WTC11 (cell line): ENCODE measurements around the gene MAST1. TPM values are rescaled to one million over a fixed set of nuclear protein-coding genes. Genes with fewer than 3 reads are reported as not detected.

Experiments used
- ATAC-seq: fragments of 200-7000 bp; cut with Tn5 transposase; 2 replicates; pipeline ENCODE4 v1.10.0; 2021; ENCODE audit warnings: mild to moderate bottlenecking, moderate library complexity
- CTCF ChIA-PET: fragments of 300-600 bp; sonication (Branson Sonifier 250); formaldehyde crosslinking; loops from one replicate; lab custom pipeline; 2021; ENCODE audit warnings: antibody characterized with exemption; lab: Charles Lee
- POLR2A ChIA-PET: fragments of 350-600 bp; sonication (Branson Sonifier 250); formaldehyde crosslinking; loops from one replicate; lab custom pipeline; 2021; ENCODE audit warnings: antibody characterized with exemption; lab: Charles Lee
- DNase-seq: peaks from one replicate; pipeline ENCODE4 v3.0.0; 2021; ENCODE audit warnings: low spot score
- H3K27ac Mint-ChIP-seq: 2 replicates; pipeline ENCODE4 v1.8.0; 2021; ENCODE audit warnings: mixed read lengths
- H3K27me3 Mint-ChIP-seq: 2 replicates; pipeline ENCODE4 v1.8.0; 2021; ENCODE audit warnings: low read depth, mild to moderate bottlenecking, moderate library complexity, mixed read lengths
- H3K36me3 Mint-ChIP-seq: 2 replicates; pipeline ENCODE4 v1.8.0; 2021; ENCODE audit warnings: mixed read lengths
- H3K4me1 Mint-ChIP-seq: 2 replicates; pipeline ENCODE4 v1.8.0; 2022; ENCODE audit warnings: mixed read lengths
- H3K4me3 Mint-ChIP-seq: 2 replicates; pipeline ENCODE4 v1.8.0; 2021; ENCODE audit warnings: mild to moderate bottlenecking, moderate library complexity, mixed read lengths
- H3K9me3 Mint-ChIP-seq: 2 replicates; pipeline ENCODE4 v1.8.0; 2021; ENCODE audit warnings: mixed read lengths
- CREB1 ChIP-seq: sonication (generic); formaldehyde crosslinking; IDR thresholded peaks from 2 replicates; pipeline ENCODE4 v1.8.0; 2023; ENCODE audit warnings: mild to moderate bottlenecking, missing genetic modification reagents
- E2F4 ChIP-seq: sonication (generic); formaldehyde crosslinking; IDR thresholded peaks from 2 replicates; pipeline ENCODE4 v1.8.1; 2022; ENCODE audit warnings: low read depth, mild to moderate bottlenecking, moderate library complexity, missing genetic modification reagents, borderline replicate concordance
- ELF4 ChIP-seq: sonication (generic); formaldehyde crosslinking; IDR thresholded peaks from 2 replicates; pipeline ENCODE4 v1.8.1; 2022; ENCODE audit warnings: low read depth, mild to moderate bottlenecking, moderate library complexity, missing genetic modification reagents
- ETV6 ChIP-seq: sonication (generic); formaldehyde crosslinking; IDR thresholded peaks from 2 replicates; pipeline ENCODE4 v1.8.1; 2022; ENCODE audit warnings: mild to moderate bottlenecking, missing genetic modification reagents
- FOXJ3 ChIP-seq: sonication (generic); formaldehyde crosslinking; IDR thresholded peaks from 2 replicates; pipeline ENCODE4 v1.9.0; 2021; ENCODE audit warnings: missing genetic modification reagents, mild to moderate bottlenecking, borderline replicate concordance
- FOXK1 ChIP-seq: sonication (generic); formaldehyde crosslinking; IDR thresholded peaks from 2 replicates; pipeline ENCODE4 v1.8.0; 2022; ENCODE audit warnings: mild to moderate bottlenecking, moderate library complexity, missing genetic modification reagents
- MLX ChIP-seq: sonication (generic); formaldehyde crosslinking; IDR thresholded peaks from 2 replicates; pipeline ENCODE4 v1.8.1; 2023; ENCODE audit warnings: mild to moderate bottlenecking, missing genetic modification reagents, moderate library complexity
- NFE2L1 ChIP-seq: sonication (generic); formaldehyde crosslinking; IDR thresholded peaks from 2 replicates; pipeline ENCODE4 v1.8.1; 2023; ENCODE audit warnings: missing genetic modification reagents
- NR2C2 ChIP-seq: sonication (generic); formaldehyde crosslinking; IDR thresholded peaks from 2 replicates; pipeline ENCODE4 v1.8.0; 2022; ENCODE audit warnings: mild to moderate bottlenecking, missing genetic modification reagents
- PRDM15 ChIP-seq: sonication (generic); formaldehyde crosslinking; IDR thresholded peaks from 2 replicates; pipeline ENCODE4 v1.8.0; 2022; ENCODE audit warnings: missing genetic modification reagents
- SMAD3 ChIP-seq: sonication (generic); formaldehyde crosslinking; IDR thresholded peaks from 2 replicates; pipeline ENCODE4 v1.8.0; 2022; ENCODE audit warnings: missing genetic modification reagents, mild to moderate bottlenecking, borderline replicate concordance
- SP1 ChIP-seq: sonication (generic); formaldehyde crosslinking; conservative IDR thresholded peaks from 2 replicates; pipeline ENCODE4 v1.8.1; 2022; ENCODE audit warnings: missing genetic modification reagents
- TEAD4 ChIP-seq: sonication (generic); formaldehyde crosslinking; IDR thresholded peaks from 2 replicates; pipeline ENCODE4 v1.8.0; 2022; ENCODE audit warnings: mild to moderate bottlenecking, missing genetic modification reagents
- TP53 ChIP-seq: sonication (generic); formaldehyde crosslinking; IDR thresholded peaks from 2 replicates; pipeline ENCODE4 v1.8.1; 2023; ENCODE audit warnings: mild to moderate bottlenecking, missing genetic modification reagents
- ZBTB21 ChIP-seq: sonication (generic); formaldehyde crosslinking; IDR thresholded peaks from 2 replicates; pipeline ENCODE4 v1.8.1; 2023; ENCODE audit warnings: mild to moderate bottlenecking, missing genetic modification reagents, borderline replicate concordance
- ZNF219 ChIP-seq: sonication (generic); formaldehyde crosslinking; IDR thresholded peaks from 2 replicates; pipeline ENCODE4 v1.8.0; 2023; ENCODE audit warnings: missing genetic modification reagents, mild to moderate bottlenecking, borderline replicate concordance
- ZNF232 ChIP-seq: sonication (generic); formaldehyde crosslinking; IDR thresholded peaks from 2 replicates; pipeline ENCODE4 v1.8.0; 2022; ENCODE audit warnings: mild to moderate bottlenecking, missing genetic modification reagents
- ZNF396 ChIP-seq: fragments of 250-450 bp; sonication (Bioruptor Pico); IDR thresholded peaks from 2 replicates; pipeline ENCODE4 v1.8.0; 2021; ENCODE audit warnings: mild to moderate bottlenecking, moderate library complexity, borderline replicate concordance
- ZNF416 ChIP-seq: fragments of 250-450 bp; sonication (Bioruptor Pico); IDR thresholded peaks from 2 replicates; pipeline ENCODE4 v1.9.0; 2021; ENCODE audit warnings: mild to moderate bottlenecking, inconsistent platforms
- ZNF671 ChIP-seq: fragments of 250-450 bp; sonication (Bioruptor Pico); IDR thresholded peaks from 2 replicates; pipeline ENCODE4 v1.8.0; 2021; ENCODE audit warnings: mild to moderate bottlenecking
- total RNA-seq: library from RNA; stranded (reverse); gene quantifications from 3 replicates; pipeline ENCODE4 v1.2.3, GENCODE V29; 2021
- TF ChIP-seq, protein P1 (sequence below): fragments of 200-600 bp; IDR thresholded peaks from 2 replicates; pipeline ENCODE4 v1.8.0; 2022; ENCODE audit warnings: antibody characterized with exemption
- TF ChIP-seq, protein P2 (sequence below): fragments of 250-450 bp; sonication (Bioruptor Pico); IDR thresholded peaks from 2 replicates; pipeline ENCODE4 v1.9.0; 2021; ENCODE audit warnings: mild to moderate bottlenecking

MAST1 gene
- total RNA-seq, 1 experiment from 2014 or later: 24.3 TPM

DNA sequence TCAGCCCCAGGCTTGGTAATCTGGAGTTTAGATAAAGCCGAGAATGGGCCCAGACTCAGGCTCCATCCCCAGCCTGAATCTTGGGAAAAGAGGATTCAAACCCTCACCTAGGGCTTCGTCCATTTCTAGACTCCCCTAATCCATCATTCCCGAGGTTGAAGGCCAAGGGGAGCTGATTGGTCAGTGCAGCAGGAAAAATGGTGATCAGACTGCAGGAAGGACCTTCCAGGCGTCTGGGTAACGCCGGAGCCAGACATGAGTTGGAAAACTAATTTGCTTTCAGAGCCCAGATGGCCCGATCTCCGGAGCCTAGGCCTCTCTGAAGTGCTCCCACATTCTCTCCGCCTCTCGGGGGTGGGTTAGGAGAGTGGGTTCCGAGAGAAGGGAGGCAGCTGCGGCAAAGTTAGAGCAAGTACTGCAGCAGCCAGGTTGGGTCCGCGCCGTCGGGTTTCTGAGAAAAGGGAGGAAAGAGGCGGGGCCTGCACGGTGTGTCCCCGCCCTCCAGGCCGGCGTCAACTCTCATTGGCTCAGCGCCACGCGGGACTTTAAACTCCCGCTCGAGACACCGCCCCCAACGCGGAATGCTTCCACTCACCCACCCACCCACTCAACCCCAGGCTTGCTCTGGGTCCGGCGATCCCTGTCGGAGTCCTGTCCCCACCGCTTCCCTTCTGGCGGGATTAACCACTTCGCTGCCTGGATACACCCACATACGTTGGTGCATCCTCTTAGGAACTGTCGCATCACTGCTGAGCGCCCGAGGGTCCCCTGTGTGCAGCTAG is 3.1 kb upstream of the MAST1 start (continued):
- TF ChIP-seq TP53 (CRISPR knock-in tag) (no peak), TEAD4 (CRISPR knock-in tag) (no peak), NR2C2 (CRISPR knock-in tag) (no peak)

DNA sequence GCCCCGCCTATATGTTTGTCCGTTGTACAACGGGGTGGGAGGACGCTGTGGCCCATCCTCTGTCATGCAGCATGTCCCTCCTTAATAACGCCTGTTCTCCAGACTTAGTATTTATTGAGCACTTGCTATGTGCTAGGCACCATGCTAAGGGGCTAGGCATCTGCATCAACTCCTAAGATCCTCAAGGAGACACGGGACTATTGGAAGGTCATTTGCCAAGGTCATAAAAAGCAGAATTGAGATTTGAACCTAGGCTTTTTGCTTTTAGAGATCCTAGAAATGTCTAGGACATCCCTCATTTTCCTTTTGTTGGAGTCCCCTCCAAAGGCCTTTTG is 1.8 kb upstream of the MAST1 start:
- no peak for ATAC-seq
- ChIA-PET POLR2A (no interaction called here), CTCF (interaction anchor here (0.6 to 1.3 kb wide), 3 partner anchors 8 to 34 kb away, joined by 3 to 5 read pairs (median 5); no protein-coding TSS in a partner anchor)
- no peak for DNase-seq
- Mint-ChIP-seq H3K27ac (peak overlapping the region; percentile 95), H3K4me3 (peak overlapping the region; percentile 70), H3K27me3 (peaks cover 50% of the 10 kb centered on the region), H3K4me1 (peaks cover 42% of the 10 kb centered on the region), H3K9me3 (no peaks in the 10 kb centered on the region), H3K36me3 (no peaks in the 10 kb centered on the region)
- TF ChIP-seq FOXK1 (no peak), ZNF396 (CRISPR knock-in tag) (no peak), ELF4 (CRISPR knock-in tag) (no peak), PRDM15 (CRISPR knock-in tag) (no peak), MLX (CRISPR knock-in tag) (no peak), NFE2L1 (CRISPR knock-in tag) (no peak), ZNF671 (CRISPR knock-in tag) (no peak), SP1 (CRISPR knock-in tag) (no peak)
- TF ChIP-seq, protein P1, sequence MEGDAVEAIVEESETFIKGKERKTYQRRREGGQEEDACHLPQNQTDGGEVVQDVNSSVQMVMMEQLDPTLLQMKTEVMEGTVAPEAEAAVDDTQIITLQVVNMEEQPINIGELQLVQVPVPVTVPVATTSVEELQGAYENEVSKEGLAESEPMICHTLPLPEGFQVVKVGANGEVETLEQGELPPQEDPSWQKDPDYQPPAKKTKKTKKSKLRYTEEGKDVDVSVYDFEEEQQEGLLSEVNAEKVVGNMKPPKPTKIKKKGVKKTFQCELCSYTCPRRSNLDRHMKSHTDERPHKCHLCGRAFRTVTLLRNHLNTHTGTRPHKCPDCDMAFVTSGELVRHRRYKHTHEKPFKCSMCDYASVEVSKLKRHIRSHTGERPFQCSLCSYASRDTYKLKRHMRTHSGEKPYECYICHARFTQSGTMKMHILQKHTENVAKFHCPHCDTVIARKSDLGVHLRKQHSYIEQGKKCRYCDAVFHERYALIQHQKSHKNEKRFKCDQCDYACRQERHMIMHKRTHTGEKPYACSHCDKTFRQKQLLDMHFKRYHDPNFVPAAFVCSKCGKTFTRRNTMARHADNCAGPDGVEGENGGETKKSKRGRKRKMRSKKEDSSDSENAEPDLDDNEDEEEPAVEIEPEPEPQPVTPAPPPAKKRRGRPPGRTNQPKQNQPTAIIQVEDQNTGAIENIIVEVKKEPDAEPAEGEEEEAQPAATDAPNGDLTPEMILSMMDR: no peak
- TF ChIP-seq, protein P2, sequence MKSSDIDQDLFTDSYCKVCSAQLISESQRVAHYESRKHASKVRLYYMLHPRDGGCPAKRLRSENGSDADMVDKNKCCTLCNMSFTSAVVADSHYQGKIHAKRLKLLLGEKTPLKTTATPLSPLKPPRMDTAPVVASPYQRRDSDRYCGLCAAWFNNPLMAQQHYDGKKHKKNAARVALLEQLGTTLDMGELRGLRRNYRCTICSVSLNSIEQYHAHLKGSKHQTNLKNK (CRISPR knock-in tag): no peak

DNA sequence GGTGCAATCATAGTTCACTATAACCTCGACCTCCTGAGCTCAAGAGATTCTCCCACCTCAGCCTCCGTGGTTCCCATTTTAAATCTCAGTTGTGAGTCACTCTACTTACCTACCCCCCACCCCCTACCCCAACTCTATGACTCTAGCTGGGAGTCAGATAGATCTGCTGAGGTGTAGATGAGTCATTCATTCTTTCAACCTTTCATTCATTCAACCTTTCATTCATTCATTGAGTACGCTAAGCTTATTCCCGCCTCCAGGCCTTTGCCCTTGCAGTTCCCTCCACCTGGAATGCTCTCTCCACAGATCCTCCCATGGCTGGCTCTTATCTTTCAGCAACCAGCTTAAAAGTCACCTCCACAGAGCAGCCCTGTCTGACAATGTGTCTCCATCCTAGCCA is 1.1 kb upstream of the MAST1 start:
- DNase-seq: no peak
- Mint-ChIP-seq H3K27me3 (peaks cover 43% of the 10 kb centered on the region), H3K4me3 (peak overlapping the region; percentile 64), H3K36me3 (no peaks in the 10 kb centered on the region), H3K4me1 (peaks cover 47% of the 10 kb centered on the region), H3K9me3 (no peaks in the 10 kb centered on the region), H3K27ac (no peak overlapping the region)
- ATAC-seq: no peak
- ChIA-PET CTCF (interaction anchor here (0.6 to 1.3 kb wide), 3 partner anchors 9 to 33 kb away, joined by 3 to 5 read pairs (median 5); no protein-coding TSS in a partner anchor), POLR2A (no interaction called here)
- TF ChIP-seq ZNF219 (CRISPR knock-in tag) (no peak), MLX (CRISPR knock-in tag) (no peak), FOXJ3 (CRISPR knock-in tag) (no peak), E2F4 (CRISPR knock-in tag) (no peak), SMAD3 (CRISPR knock-in tag) (no peak), FOXK1 (no peak), TP53 (CRISPR knock-in tag) (no peak), ZNF416 (CRISPR knock-in tag) (no peak), ZBTB21 (CRISPR knock-in tag) (no peak), ZNF232 (no peak), ETV6 (CRISPR knock-in tag) (no peak), CREB1 (CRISPR knock-in tag) (no peak), NFE2L1 (CRISPR knock-in tag) (no peak)
